Neutrophil (primary cell): ENCODE data around the gene ERBIN.

Source experiments
- H3K27ac ChIP-seq: fragments of 200-600 bp; sonication (generic); 2 replicates; pipeline ENCODE4 v1.5.1; 2016; ENCODE audit warnings: mild to moderate bottlenecking, moderate library complexity
- H3K27me3 ChIP-seq: fragments of 200-600 bp; sonication (generic); 2 replicates; pipeline ENCODE4 v1.6.0; 2016; ENCODE audit warnings: mild to moderate bottlenecking
- H3K36me3 ChIP-seq: fragments of 200-600 bp; sonication (generic); 2 replicates; pipeline ENCODE4 v1.5.1; 2017
- H3K4me1 ChIP-seq, 2 experiments: fragments of 200-600 bp in 1 of 2; sonication (generic) in 1 of 2; 1 replicate in 1 of 2; 2 replicates in 1 of 2; pipeline versions ENCODE4 v1.5.1 to v1.6.1; 2013 to 2016; ENCODE audit warnings: low read depth in 1 of 2, low read length in 1 of 2, mild to moderate bottlenecking in 1 of 2, moderate library complexity in 1 of 2; ENCODE audit not compliant: control insufficient read depth in 1 of 2, insufficient read depth in 1 of 2
- H3K4me3 ChIP-seq, 2 experiments: fragments of 200-600 bp in 1 of 2; sonication (generic) in 1 of 2; 1 replicate in 1 of 2; 2 replicates in 1 of 2; pipeline ENCODE4 v1.5.1; 2013 to 2016; ENCODE audit warnings: low read depth in 1 of 2, low read length in 1 of 2, mild to moderate bottlenecking in 1 of 2, moderate library complexity in 1 of 2
- H3K9me3 ChIP-seq: fragments of 200-600 bp; sonication (generic); 2 replicates; pipeline ENCODE4 v1.5.1; 2016
- TF ChIP-seq, protein P1 (sequence below): fragments of 200-600 bp; sonication (generic); IDR thresholded peaks from 2 replicates; pipeline ENCODE4 v1.5.1; 2016; ENCODE audit warnings: antibody characterized with exemption

ERBIN gene

DNA sequence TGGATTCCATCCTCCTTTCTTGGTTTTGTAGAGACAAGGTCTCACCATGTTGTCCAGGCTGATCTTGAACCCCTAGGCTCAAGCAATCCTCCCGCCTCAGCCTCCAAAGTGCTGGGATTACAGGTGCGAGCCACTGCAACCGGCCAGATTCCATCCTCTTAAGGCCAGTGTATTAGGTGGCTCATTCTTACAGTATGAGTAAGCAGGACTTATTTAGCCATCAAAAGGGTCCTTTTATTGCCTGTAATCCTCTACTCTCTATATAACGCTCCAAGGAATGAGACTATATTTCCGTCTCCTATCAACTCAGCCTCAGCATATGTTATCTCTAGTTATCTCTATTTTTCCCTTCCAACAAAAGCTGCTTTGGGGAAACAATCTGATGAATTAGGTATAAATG is 3.0 kb upstream of the ERBIN start:
- Histone ChIP-seq H3K4me1 (peaks cover 17 to 21% of the 10 kb centered on the region in 2 experiments), H3K4me3 (no peak overlapping the region), H3K9me3 (no peaks in the 10 kb centered on the region), H3K36me3 (no peaks in the 10 kb centered on the region), H3K27me3 (peaks cover 13% of the 10 kb centered on the region), H3K27ac (no peak overlapping the region)
- TF ChIP-seq, protein P1, sequence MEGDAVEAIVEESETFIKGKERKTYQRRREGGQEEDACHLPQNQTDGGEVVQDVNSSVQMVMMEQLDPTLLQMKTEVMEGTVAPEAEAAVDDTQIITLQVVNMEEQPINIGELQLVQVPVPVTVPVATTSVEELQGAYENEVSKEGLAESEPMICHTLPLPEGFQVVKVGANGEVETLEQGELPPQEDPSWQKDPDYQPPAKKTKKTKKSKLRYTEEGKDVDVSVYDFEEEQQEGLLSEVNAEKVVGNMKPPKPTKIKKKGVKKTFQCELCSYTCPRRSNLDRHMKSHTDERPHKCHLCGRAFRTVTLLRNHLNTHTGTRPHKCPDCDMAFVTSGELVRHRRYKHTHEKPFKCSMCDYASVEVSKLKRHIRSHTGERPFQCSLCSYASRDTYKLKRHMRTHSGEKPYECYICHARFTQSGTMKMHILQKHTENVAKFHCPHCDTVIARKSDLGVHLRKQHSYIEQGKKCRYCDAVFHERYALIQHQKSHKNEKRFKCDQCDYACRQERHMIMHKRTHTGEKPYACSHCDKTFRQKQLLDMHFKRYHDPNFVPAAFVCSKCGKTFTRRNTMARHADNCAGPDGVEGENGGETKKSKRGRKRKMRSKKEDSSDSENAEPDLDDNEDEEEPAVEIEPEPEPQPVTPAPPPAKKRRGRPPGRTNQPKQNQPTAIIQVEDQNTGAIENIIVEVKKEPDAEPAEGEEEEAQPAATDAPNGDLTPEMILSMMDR: no peak

DNA sequence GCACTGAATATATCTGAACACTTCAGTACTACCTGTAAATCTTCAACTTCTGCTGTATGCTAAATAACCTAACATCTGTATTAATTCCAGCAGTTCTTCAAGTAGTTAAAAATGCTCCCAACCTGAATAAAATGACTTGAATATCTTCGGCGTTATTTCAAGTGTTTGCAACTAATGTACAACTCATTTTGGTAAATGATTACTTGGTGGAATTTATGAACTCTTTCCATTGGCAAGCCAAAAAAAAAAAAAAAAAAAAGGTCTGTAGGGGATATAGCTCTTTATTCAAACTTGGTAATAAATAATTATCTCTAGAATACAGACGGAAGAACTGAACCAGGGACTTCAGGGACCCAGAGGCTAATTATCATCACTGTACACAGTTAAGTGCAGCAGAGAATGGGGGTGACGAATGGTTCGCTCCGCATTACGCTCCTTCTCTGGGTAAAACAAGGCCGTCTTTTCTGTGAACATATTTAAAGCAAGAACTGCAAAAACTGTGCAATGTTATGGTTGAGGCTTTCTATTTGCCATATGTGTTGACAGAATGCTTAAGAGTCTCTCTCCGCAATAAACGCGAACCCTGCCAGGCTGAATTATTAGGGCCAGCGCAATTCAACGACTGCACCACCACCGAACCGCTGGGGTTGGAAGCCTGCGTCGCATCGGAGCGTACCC is 1.9 kb upstream of the ERBIN start:
- peak overlapping the region; percentile 74 to 93 for H3K4me3 ChIP-seq
- peaks cover 27 to 28% of the 10 kb centered on the region in 2 experiments for H3K4me1 ChIP-seq
- H3K27me3 ChIP-seq: peaks cover 13% of the 10 kb centered on the region
- no peaks in the 10 kb centered on the region for H3K36me3 ChIP-seq
- H3K9me3 ChIP-seq: no peaks in the 10 kb centered on the region
- H3K27ac ChIP-seq: peak overlapping the region; percentile 99
- TF ChIP-seq, protein P1: no peak

DNA sequence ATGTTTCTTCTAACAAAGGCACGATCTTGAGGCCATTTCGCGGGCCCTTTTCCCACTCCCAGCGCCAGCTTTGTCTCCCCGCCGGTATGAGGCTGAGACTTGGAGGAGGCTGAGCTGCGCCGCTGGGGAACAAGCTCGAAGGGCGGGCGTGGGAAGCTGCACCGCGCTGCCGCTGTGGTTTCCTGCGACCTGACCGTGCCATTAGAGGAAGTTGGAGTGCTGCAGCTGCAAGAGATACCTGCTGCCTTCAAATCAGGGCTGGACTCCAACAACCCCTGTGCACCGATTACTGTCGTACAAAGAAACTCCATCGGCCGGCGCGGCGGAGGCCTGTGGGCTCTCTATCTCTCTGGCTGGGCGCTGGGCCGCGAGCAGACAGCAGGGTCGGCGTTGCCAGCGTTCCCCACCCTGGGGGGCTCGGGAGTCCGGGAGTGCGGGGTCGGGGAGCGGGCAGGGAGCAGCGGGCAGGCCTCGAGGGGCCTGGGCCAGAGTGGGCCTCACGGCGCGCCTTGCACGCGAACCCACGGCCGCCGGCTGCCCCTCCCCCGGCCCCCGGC is 1.3 kb upstream of the ERBIN start:
- Histone ChIP-seq H3K36me3 (no peaks in the 10 kb centered on the region), H3K4me1 (peaks cover 27 to 28% of the 10 kb centered on the region in 2 experiments), H3K27me3 (peaks cover 13% of the 10 kb centered on the region), H3K9me3 (no peaks in the 10 kb centered on the region), H3K4me3 (peak overlapping the region; percentile 74 to 93), H3K27ac (peak overlapping the region; percentile 99)
- TF ChIP-seq, protein P1: peak; percentile 46

DNA sequence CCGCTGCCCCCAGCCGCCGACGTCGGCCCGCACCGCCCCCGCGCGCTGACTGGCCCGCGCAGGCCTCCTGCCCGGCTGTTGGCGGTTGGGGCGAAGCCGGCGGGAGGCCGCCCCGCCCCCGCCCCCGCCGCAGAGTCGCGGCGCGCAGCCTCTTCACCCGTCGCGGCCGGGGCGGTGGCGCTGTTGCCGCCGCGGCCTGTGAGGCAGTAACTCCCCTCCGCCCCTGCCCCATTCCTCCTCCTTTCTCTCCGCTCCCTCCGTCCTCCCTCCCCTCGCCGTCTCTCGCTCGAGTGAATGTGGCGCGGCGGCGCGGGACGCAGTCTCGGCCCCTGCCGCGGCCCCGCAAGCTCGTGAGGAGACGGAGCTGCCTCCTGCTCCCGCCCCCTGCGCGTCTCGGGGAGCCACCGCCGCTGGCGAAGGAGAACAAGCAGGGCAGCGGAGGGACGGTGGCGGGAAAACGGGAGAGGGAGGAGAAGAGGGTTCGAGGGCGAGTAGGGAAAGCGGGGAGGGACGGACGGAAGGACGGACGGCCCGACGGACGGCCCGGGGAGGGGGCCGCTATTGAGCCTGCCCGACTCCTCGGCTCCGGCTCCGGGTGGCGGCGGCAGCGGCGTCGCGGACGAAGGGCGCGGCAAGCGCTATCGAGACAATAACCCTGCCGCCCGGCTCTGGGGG is 637 bp upstream of the ERBIN start:
- H3K4me3 ChIP-seq: peak overlapping the region; percentile 93
- TF ChIP-seq, protein P1: no peak
- H3K4me1 ChIP-seq: peaks cover 27 to 28% of the 10 kb centered on the region in 2 experiments
- H3K27ac ChIP-seq: peak overlapping the region; percentile 99
- no peaks in the 10 kb centered on the region for H3K9me3 ChIP-seq
- peaks cover 13% of the 10 kb centered on the region for H3K27me3 ChIP-seq
- no peaks in the 10 kb centered on the region for H3K36me3 ChIP-seq

DNA sequence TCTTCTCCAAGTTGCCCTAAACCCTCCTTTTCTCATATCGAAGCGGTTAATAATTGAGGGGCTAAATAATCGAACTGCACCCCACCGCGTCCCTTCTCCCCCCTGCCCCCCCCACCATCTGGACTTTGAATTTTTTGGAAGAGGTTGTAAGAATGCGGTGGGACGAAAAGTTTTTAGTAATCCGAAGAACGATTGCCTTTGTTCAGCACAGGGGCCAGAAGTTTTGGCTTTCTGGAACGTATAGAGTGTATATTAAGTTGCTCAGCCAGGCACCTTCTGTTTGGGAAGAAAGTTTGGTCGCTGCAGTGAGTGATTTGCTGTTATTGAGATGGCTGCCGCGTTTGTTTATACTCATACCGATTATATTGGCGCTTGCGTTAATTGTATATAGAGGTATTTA is 518 bp downstream of the ERBIN start:
- H3K27me3 ChIP-seq: peaks cover 13% of the 10 kb centered on the region
- no peaks in the 10 kb centered on the region for H3K9me3 ChIP-seq
- no peaks in the 10 kb centered on the region for H3K36me3 ChIP-seq
- peak overlapping the region; percentile 93 for H3K4me3 ChIP-seq
- peak overlapping the region; percentile 99 for H3K27ac ChIP-seq
- TF ChIP-seq, protein P1: no peak
- peaks cover 27 to 28% of the 10 kb centered on the region in 2 experiments for H3K4me1 ChIP-seq
